Activated naive CD4-positive, alpha-beta T cell treated with anti-CD3 and anti-CD28 coated beads, Interleukin-2, amount 10 ng/mL, durations not matched to agents 5 hours and 36 hours (primary cell): ENCODE measurements around the gene C1orf116. TPM values are rescaled to one million over a fixed set of nuclear protein-coding genes. Genes with fewer than 3 reads are reported as not detected.

Source experiments
- total RNA-seq, 2 experiments: library from RNA; stranded (reverse); gene quantifications; one replicate each; pipeline ENCODE4 v1.2.3, GENCODE V29; 2021

C1orf116 gene
- not detected for total RNA-seq

DNA sequence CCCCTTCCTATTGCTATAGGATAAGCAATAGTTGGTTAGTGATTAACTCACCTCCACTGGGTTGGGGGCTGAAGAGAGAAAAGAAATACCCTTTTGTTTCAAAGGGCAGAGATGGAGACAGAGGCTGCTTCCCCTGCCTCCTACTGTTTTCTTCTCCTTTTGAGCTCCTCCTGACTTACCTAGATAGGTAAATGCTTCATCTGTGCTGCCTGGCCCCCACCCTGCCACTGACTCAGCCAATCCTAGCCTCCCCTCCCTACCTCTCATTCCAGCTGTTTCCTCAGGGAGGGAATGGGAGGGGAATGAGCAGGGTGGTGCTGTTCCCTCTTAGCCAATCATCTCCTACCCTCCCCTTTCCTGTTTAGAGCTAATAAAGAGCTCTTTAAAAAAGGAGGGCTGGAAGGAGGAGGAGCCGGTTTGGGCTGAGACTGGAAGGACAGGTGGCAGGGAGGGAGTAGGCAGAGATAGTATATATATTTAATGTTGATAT, at the start of gene C1orf116:
TSS of gene C1orf116 (minus strand) at position 229 of the 490 bp plus-strand sequence. CDS start 5,158 bp downstream, outside the sequence.

DNA sequence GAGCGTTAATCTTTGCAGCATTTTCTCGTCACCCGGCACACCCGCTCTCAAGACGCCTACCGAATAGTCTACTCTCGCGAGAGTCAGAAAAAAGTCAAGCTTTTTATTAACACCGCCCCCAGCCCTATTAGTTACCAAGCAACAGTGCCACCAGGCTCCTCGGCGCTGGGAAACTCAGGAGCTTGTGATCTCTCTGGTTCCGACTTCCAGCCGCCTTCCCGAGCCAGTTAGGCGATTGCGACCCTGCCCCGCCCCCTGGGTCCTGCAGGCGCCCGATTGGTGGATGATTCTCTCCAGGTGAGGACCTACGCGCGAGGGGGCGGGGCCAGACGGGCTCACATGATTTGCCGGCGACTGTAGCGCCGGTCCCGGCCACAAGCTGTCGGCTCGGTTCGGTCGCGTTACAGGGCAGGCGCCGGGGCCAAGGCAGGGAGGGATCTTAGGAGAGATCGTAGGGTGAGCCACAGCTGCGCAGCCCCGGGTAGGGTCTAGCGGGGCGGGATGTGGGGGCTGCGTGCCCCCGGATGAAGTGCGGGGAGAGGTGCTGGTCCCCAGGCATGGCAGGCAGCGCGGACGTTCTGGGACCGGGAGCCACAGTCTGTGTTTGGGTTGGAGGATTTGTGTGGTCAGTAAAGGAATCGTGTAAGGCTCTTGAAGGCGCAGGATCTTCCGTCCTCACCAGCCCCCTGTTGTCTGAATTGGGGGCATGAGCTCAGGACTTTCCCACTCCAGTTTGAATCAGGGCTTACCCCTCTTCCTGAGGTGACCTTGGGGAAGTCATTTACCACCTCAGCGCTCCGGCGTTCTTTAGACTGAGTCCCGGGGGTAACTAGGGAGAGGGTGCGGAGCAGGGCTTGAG, 20.6 kb upstream of the C1orf116 start, which contains the start of gene PFKFB2:
TSS of gene PFKFB2 (plus strand) at position 365 of the 859 bp plus-strand sequence. CDS start 1,443 bp downstream, outside the sequence.

GRCh38 chr1:207051191-207051943, 18.8 kb upstream of the C1orf116 start, which contains the start of gene YOD1:
TSS of gene YOD1 (minus strand) at chr1:207051208. CDS start at chr1:207051030, 178 bp downstream.

DNA sequence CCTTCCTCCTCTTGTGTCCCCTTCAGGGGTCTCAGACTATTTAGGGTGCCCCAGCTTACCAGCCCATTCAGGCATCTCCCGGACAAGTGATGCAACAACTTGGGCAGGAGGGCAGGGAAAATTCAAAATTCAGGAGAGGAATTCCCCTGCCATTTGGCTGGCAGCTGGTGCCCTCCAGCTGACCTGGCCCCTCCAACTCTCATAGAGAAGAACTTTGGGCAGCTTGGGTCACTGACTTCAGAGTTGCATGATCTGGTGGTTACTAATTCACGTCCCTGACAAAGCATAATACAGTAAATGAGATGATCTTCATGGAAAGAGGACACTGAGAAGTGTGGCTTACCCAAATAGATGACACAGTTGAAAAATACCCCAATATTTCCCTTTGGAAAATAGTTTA, 62.1 kb downstream of the C1orf116 start, which contains the start of gene FCAMR:
TSS of gene FCAMR (minus strand) at position 15 of the 400 bp plus-strand sequence. CDS start 335 bp downstream, outside the sequence.

Other genes starting within 250 kb of the C1orf116 start
- not detected for gene IL20, start 167.1 kb downstream of the C1orf116 start, total RNA-seq
- gene IL24, start 135.3 kb downstream of the C1orf116 start, total RNA-seq, result under 1 TPM; 0.33 to 0.60 TPM
- gene FCMR, start 110.8 kb downstream of the C1orf116 start, total RNA-seq, result 100 to 1,000 TPM; 221 to 226 TPM
- gene PIGR, start 86.3 kb downstream of the C1orf116 start, total RNA-seq, result not detected
- gene FCAMR, start 62.3 kb downstream of the C1orf116 start, total RNA-seq, result not detected
- gene YOD1, start 18.5 kb upstream of the C1orf116 start, total RNA-seq, result 1 to 10 TPM; 7.3 to 7.7 TPM
- gene PFKFB2, start 20.5 kb upstream of the C1orf116 start, total RNA-seq, result 1 to 10 TPM; 4.7 to 4.9 TPM
- 1 to 10 TPM; 3.0 to 4.2 TPM for gene C4BPB, start 56.1 kb upstream of the C1orf116 start, total RNA-seq
- not detected for gene C4BPA, start 71.5 kb upstream of the C1orf116 start, total RNA-seq